Caco-2 (cell line): ENCODE results near the gene SRL. TPM values are rescaled to one million over a fixed set of nuclear protein-coding genes. Genes with fewer than 3 reads are reported as not detected.

Source experiments
- BruUV-seq: library from RNA; stranded (reverse); fragments of 400-500 nt; replicated peaks from 2 replicates; lab custom pipeline; 2021; lab: Mats Ljungman, UMichigan
- CTCF ChIA-PET: fragments of 300-600 bp; sonication (Branson Sonifier 250); formaldehyde crosslinking; loops from one replicate; lab custom pipeline; 2022; ENCODE audit warnings: antibody characterized with exemption; lab: Charles Lee
- POLR2A ChIA-PET: fragments of 300-600 bp; sonication (Branson Sonifier 250); formaldehyde crosslinking; loops from one replicate; lab custom pipeline; 2022; ENCODE audit warnings: antibody characterized with exemption; lab: Charles Lee
- DNase-seq, 2 experiments: peaks; one replicate each; pipeline versions ENCODE4 v3.0.0 to v3.0.0-alpha.2; 2020 to 2022
- H3K27me3 ChIP-seq: replicated peaks from 2 replicates; pipeline ENCODE4 v1.6.0; 2011; ENCODE audit warnings: low read length; ENCODE audit not compliant: control insufficient read depth, insufficient read depth
- H3K36me3 ChIP-seq: 2 replicates; pipeline ENCODE4 v1.5.1; 2011; ENCODE audit warnings: low read length; ENCODE audit not compliant: control insufficient read depth, insufficient read depth
- H3K4me1 ChIP-seq: fragments of 250-450 bp; sonication (Bioruptor Pico); 2 replicates; pipeline ENCODE4 v1.5.1; 2020; ENCODE audit warnings: mild to moderate bottlenecking
- H3K4me3 ChIP-seq: 2 replicates; pipeline ENCODE4 v1.5.1; 2011; ENCODE audit warnings: low read depth, mild to moderate bottlenecking, control low read depth, low read length
- H3K9me3 ChIP-seq: fragments of 250-450 bp; sonication (Bioruptor Pico); 2 replicates; pipeline ENCODE4 v1.5.1; 2020; ENCODE audit warnings: mild to moderate bottlenecking, moderate library complexity
- H3K27ac Mint-ChIP-seq: one replicate; pipeline ENCODE4 v1.8.0; 2022; ENCODE audit warnings: mixed read lengths; ENCODE audit not compliant: unreplicated experiment
- H3K27me3 Mint-ChIP-seq: one replicate; pipeline ENCODE4 v1.8.0; 2022; ENCODE audit warnings: mixed read lengths; ENCODE audit not compliant: insufficient read depth, unreplicated experiment
- H3K36me3 Mint-ChIP-seq: one replicate; pipeline ENCODE4 v1.8.0; 2022; ENCODE audit warnings: mild to moderate bottlenecking, mixed read lengths; ENCODE audit not compliant: insufficient read depth, unreplicated experiment
- H3K4me1 Mint-ChIP-seq: one replicate; pipeline ENCODE4 v1.8.0; 2022; ENCODE audit warnings: low read depth, mixed read lengths; ENCODE audit not compliant: unreplicated experiment
- H3K4me3 Mint-ChIP-seq: one replicate; pipeline ENCODE4 v1.8.0; 2022; ENCODE audit warnings: mild to moderate bottlenecking, moderate library complexity, mixed read lengths; ENCODE audit not compliant: unreplicated experiment
- H3K9me3 Mint-ChIP-seq: one replicate; pipeline ENCODE4 v1.8.0; 2022; ENCODE audit warnings: mixed read lengths; ENCODE audit not compliant: unreplicated experiment
- intact Hi-C: fragments of 100-400 bp; cut with micrococcal nuclease; formaldehyde crosslinking; loops from one replicate; pipeline ENCODE4 v1.10.0; 2022; ENCODE audit not compliant: unreplicated experiment
- total RNA-seq: library from RNA; stranded (reverse); gene quantifications from 2 replicates; pipeline ENCODE4 v1.2.3, GENCODE V29; 2022
- TF ChIP-seq, protein P1 (sequence below), 2 experiments: fragments of 200-600 bp in 1 of 2; IDR thresholded peaks; 1 replicate in 1 of 2; 2 replicates in 1 of 2; pipeline versions ENCODE4 v1.5.1 to v1.8.0; 2011 to 2022; ENCODE audit warnings: antibody characterized with exemption in 1 of 2, control low read depth in 1 of 2, inconsistent platforms in 1 of 2, low read depth in 1 of 2, low read length in 1 of 2, mild to moderate bottlenecking in 1 of 2, moderate library complexity in 1 of 2; ENCODE audit not compliant: insufficient read depth in 1 of 2, severe bottlenecking in 1 of 2, unreplicated experiment in 1 of 2

SRL gene
- total RNA-seq, 1 experiment from 2014 or later, result not detected

GRCh38 chr16:4263504-4264436, 21.9 kb upstream of the SRL start:
- Mint-ChIP-seq H3K9me3 (no peaks in the 10 kb centered on the region), H3K4me3 (no peak overlapping the region), H3K36me3 (peaks cover 55% of the 10 kb centered on the region), H3K27ac (no peak overlapping the region), H3K27me3 (no peaks in the 10 kb centered on the region), H3K4me1 (no peaks in the 10 kb centered on the region)
- BruUV-seq, result no TSS peak
- TF ChIP-seq, protein P1, sequence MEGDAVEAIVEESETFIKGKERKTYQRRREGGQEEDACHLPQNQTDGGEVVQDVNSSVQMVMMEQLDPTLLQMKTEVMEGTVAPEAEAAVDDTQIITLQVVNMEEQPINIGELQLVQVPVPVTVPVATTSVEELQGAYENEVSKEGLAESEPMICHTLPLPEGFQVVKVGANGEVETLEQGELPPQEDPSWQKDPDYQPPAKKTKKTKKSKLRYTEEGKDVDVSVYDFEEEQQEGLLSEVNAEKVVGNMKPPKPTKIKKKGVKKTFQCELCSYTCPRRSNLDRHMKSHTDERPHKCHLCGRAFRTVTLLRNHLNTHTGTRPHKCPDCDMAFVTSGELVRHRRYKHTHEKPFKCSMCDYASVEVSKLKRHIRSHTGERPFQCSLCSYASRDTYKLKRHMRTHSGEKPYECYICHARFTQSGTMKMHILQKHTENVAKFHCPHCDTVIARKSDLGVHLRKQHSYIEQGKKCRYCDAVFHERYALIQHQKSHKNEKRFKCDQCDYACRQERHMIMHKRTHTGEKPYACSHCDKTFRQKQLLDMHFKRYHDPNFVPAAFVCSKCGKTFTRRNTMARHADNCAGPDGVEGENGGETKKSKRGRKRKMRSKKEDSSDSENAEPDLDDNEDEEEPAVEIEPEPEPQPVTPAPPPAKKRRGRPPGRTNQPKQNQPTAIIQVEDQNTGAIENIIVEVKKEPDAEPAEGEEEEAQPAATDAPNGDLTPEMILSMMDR (IDR thresholded peaks at IDR 0.05; ENCODE audit: insufficient read depth in 1 of 2, low read depth in 1 of 2, low read length in 1 of 2, severe bottlenecking in 1 of 2, unreplicated experiment in 1 of 2), result no peak
- DNase-seq, result peak in 1 of 2 experiments; percentile 24
- H3K36me3 ChIP-seq, result peaks cover 10% of the 10 kb centered on the region
- H3K9me3 ChIP-seq, result no peaks in the 10 kb centered on the region
- POLR2A ChIA-PET, result no interaction called here
- no peak overlapping the region for H3K4me3 ChIP-seq
- H3K27me3 ChIP-seq, result no peaks in the 10 kb centered on the region
- intact Hi-C loops, result no loop called here
- H3K4me1 ChIP-seq, result no peaks in the 10 kb centered on the region
- CTCF ChIA-PET, result no interaction called here

DNA sequence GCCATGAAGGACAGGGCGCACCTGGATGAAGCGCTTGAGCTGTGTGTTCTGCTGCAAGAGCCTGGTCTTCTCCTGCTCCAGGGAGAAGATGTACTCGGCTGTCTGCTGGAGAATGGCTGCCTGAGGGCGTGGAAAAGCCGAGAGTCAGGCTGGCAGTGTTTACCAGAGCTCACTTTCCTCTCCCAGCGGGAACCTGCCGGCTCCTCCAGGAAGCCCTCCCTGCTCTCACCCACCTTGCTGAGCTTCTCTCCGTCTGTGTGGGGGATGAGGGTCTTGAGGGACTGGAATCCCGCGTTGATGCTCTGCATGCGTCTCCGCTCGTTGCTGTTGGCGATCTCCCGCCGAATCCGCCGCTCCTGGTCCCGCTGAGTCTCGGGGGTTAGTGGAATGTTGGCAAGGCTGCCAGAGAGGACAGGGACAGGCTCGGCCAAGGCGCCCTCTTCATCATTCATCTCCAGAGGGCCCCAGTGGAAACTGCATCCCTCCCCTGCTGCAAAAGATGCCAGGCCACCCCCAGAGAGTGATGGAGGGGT, 20.5 kb upstream of the SRL start:
- Mint-ChIP-seq H3K36me3 (peaks cover 62% of the 10 kb centered on the region), H3K9me3 (no peaks in the 10 kb centered on the region), H3K27ac (no peak overlapping the region), H3K27me3 (no peaks in the 10 kb centered on the region), H3K4me1 (no peaks in the 10 kb centered on the region), H3K4me3 (no peak overlapping the region)
- no TSS peak for BruUV-seq
- intact Hi-C loops, result no loop called here
- Histone ChIP-seq H3K4me3 (no peak overlapping the region), H3K36me3 (peaks cover 10% of the 10 kb centered on the region), H3K27me3 (no peaks in the 10 kb centered on the region), H3K4me1 (no peaks in the 10 kb centered on the region), H3K9me3 (no peaks in the 10 kb centered on the region)
- ChIA-PET CTCF (interaction anchor here (1.0 to 1.1 kb wide), 2 partner anchors 8 to 68 kb away, joined by 3 to 4 read pairs; no protein-coding TSS in a partner anchor), POLR2A (no interaction called here)
- TF ChIP-seq, protein P1 (IDR thresholded peaks at IDR 0.05; ENCODE audit: insufficient read depth in 1 of 2, low read depth in 1 of 2, low read length in 1 of 2, severe bottlenecking in 1 of 2, unreplicated experiment in 1 of 2), result no peak
- no peak for DNase-seq

DNA sequence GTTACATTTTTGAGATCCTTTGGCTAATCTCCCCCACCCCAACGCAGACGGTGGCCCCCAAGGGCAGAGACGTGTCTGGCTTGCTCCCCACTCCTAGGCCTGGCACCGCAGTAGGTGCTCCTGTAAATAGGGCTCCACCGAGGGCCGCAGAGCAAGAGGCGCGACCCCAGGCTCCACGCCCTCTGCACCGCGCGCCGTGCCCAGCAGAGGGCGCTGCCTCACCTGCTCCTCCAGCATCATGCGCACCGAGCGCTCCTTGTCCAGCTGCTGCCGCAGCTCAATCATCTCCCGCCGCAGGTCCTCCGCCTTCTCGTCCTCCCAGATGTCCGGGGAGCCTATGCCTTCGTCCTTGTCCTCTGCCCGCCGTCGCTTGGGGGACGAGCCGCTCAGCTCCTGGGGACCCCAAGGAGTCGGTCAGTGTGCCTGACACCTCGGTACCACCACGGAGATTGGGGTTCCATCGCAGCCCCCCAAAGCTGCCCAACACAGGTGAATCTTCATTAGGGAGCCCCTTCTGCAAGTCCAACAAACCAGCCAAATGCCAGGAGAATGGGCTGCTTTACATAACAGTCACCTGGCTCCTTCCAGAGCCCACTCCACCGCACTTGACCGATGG, 19.8 kb upstream of the SRL start:
- Histone ChIP-seq H3K36me3 (peaks cover 10% of the 10 kb centered on the region), H3K4me3 (no peak overlapping the region), H3K4me1 (no peaks in the 10 kb centered on the region), H3K27me3 (no peaks in the 10 kb centered on the region), H3K9me3 (no peaks in the 10 kb centered on the region)
- Mint-ChIP-seq H3K4me1 (no peaks in the 10 kb centered on the region), H3K36me3 (peaks cover 62% of the 10 kb centered on the region), H3K4me3 (no peak overlapping the region), H3K27me3 (no peaks in the 10 kb centered on the region), H3K27ac (no peak overlapping the region), H3K9me3 (no peaks in the 10 kb centered on the region)
- TF ChIP-seq, protein P1 (IDR thresholded peaks at IDR 0.05; ENCODE audit: insufficient read depth in 1 of 2, low read depth in 1 of 2, low read length in 1 of 2, severe bottlenecking in 1 of 2, unreplicated experiment in 1 of 2), result peak; percentile 50 to 53
- intact Hi-C loops, result no loop called here
- CTCF ChIA-PET, result interaction anchor here (0.6 to 1.1 kb wide), 3 partner anchors 8 to 325 kb away, joined by 3 to 4 read pairs (median 3); no protein-coding TSS in a partner anchor
- peak; percentile 59 to 69 for DNase-seq
- POLR2A ChIA-PET, result no interaction called here
- no TSS peak for BruUV-seq
